ENCODE measurements around the gene PRKCA. TPM values are rescaled to one million over a fixed set of nuclear protein-coding genes. Genes with fewer than 3 reads are reported as not detected.
"Not testable (repeated sequence)": the region's sequence is repeated elsewhere in the genome, so short reads cannot be mapped to it uniquely, and the experiment has no call there.

The PRKCA gene
- total and polyA plus RNA-seq, 2 experiments from 2014 or later = 6.4 to 35.4 TPM

DNA sequence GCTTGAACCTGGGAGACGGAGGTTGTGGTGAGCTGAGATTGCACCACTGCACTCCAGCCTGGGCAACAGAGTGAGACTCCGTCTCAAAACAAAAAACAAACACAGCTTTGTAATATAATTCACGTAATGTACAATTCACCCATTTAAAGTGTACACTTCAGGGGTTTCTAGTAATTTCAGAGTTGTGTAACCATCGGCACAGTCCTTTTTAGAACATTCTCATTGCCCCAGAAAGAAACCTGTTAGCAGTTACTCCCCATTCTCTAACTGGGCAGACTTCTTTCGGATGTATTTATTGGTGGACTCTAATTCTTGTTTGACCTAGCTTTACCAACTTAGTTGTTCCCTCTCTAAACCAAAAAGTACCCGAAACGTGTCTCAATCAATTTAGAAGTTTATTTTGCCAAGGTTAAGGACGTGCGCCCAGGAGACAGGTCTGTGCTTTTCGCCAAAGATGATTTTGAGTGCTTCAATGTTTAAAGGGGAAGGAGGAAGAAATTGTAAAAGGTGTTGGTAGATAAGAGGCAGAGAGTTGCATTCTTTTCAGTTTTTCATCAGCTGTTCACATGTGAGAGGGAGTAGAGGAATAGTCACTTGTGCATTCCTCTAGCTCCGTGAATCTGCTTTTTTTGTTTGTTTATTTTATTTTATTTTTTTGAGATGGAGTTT, 175.3 kb downstream of the PRKCA start (continued):
- TF ChIP-seq, protein P1, sequence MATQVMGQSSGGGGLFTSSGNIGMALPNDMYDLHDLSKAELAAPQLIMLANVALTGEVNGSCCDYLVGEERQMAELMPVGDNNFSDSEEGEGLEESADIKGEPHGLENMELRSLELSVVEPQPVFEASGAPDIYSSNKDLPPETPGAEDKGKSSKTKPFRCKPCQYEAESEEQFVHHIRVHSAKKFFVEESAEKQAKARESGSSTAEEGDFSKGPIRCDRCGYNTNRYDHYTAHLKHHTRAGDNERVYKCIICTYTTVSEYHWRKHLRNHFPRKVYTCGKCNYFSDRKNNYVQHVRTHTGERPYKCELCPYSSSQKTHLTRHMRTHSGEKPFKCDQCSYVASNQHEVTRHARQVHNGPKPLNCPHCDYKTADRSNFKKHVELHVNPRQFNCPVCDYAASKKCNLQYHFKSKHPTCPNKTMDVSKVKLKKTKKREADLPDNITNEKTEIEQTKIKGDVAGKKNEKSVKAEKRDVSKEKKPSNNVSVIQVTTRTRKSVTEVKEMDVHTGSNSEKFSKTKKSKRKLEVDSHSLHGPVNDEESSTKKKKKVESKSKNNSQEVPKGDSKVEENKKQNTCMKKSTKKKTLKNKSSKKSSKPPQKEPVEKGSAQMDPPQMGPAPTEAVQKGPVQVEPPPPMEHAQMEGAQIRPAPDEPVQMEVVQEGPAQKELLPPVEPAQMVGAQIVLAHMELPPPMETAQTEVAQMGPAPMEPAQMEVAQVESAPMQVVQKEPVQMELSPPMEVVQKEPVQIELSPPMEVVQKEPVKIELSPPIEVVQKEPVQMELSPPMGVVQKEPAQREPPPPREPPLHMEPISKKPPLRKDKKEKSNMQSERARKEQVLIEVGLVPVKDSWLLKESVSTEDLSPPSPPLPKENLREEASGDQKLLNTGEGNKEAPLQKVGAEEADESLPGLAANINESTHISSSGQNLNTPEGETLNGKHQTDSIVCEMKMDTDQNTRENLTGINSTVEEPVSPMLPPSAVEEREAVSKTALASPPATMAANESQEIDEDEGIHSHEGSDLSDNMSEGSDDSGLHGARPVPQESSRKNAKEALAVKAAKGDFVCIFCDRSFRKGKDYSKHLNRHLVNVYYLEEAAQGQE (IDR thresholded peaks at IDR 0.05; ENCODE audit: unreplicated experiment) = no peak
- TF ChIP-seq CREB1 (CRISPR knock-in tag; IDR thresholded peaks at IDR 0.05; ENCODE audit: low read depth) (no peak), JUNB (IDR thresholded peaks at IDR 0.05; ENCODE audit: unreplicated experiment) (no peak), ZNF331 (CRISPR knock-in tag; IDR thresholded peaks at IDR 0.05; ENCODE audit: low read depth) (no peak), ZNF114 (CRISPR knock-in tag; IDR thresholded peaks at IDR 0.05) (no peak), STAT1 (IDR thresholded peaks at IDR 0.05; ENCODE audit: unreplicated experiment) (no peak), NANOG (IDR thresholded peaks at IDR 0.05; ENCODE audit: borderline replicate concordance) (no peak), EZH2phosphoT487 (IDR thresholded peaks at IDR 0.05; ENCODE audit: unreplicated experiment) (no peak), EZH2 (IDR thresholded peaks at IDR 0.05; ENCODE audit: low read depth, unreplicated experiment) (no peak)
- TF ChIP-seq, protein P2, sequence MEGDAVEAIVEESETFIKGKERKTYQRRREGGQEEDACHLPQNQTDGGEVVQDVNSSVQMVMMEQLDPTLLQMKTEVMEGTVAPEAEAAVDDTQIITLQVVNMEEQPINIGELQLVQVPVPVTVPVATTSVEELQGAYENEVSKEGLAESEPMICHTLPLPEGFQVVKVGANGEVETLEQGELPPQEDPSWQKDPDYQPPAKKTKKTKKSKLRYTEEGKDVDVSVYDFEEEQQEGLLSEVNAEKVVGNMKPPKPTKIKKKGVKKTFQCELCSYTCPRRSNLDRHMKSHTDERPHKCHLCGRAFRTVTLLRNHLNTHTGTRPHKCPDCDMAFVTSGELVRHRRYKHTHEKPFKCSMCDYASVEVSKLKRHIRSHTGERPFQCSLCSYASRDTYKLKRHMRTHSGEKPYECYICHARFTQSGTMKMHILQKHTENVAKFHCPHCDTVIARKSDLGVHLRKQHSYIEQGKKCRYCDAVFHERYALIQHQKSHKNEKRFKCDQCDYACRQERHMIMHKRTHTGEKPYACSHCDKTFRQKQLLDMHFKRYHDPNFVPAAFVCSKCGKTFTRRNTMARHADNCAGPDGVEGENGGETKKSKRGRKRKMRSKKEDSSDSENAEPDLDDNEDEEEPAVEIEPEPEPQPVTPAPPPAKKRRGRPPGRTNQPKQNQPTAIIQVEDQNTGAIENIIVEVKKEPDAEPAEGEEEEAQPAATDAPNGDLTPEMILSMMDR (conservative IDR thresholded peaks at IDR 0.05; ENCODE audit: low read depth in 2 of 2) = no peak

DNA sequence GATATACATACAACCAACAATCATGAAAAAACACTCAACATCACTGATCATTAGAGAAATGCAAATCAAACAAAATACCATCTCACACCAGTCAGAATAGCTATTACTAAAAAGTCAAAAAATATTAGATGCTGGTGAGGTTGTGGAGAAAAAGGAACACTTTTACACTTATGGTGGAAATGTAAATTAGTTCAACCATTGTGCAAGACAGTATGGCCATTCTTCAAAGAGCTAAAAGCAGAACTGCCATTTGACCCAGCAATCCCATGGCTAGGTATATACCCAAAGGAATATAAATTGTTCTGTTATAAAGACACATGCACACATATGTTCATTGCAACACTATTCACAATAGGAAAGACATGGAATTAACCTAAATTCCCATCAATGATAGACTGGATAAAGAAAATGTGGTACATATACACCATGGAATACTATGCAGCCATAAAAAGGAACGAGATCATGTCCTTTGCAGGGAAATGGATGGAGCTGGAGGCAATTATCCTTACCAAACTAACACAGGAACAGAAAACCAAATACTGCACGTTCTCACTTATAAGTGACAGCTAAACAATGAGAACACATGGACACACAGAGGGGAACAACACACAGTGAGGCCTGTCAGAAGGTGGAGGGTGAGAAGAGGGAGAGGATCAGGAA, 176.9 kb downstream of the PRKCA start:
- not testable (repeated sequence) for H3K4me3 Mint-ChIP-seq; H3K27ac ChIP-seq (ENCODE audit: low read depth); ATAC-seq; H3K27me3 ChIP-seq (ENCODE audit: insufficient read depth); H2AFZ ChIP-seq; H3K9me3 Mint-ChIP-seq; DNase-seq (ENCODE audit: low spot score); H3K27ac Mint-ChIP-seq; H3K9me2 ChIP-seq (ENCODE audit: insufficient read depth); H3K79me2 ChIP-seq (replicated peaks; ENCODE audit: insufficient read depth); H3F3A ChIP-seq (replicated peaks; ENCODE audit: low read depth); H4K20me1 ChIP-seq (replicated peaks; ENCODE audit: insufficient read depth); H3K4me3 ChIP-seq; H3K36me3 Mint-ChIP-seq (ENCODE audit: low read depth); H3K4me2 ChIP-seq; H3K27me3 Mint-ChIP-seq (ENCODE audit: insufficient read depth, low read depth, poor library complexity); H3K36me3 ChIP-seq (ENCODE audit: insufficient read depth)
- peaks cover 33% of the 10 kb centered on the region for H3K4me1 Mint-ChIP-seq
- peaks cover 26% of the 10 kb centered on the region for H3K4me1 ChIP-seq (ENCODE audit: insufficient read depth)
